ENCODE data around the gene CYP4Z1.

CYP4Z1 gene, protein sequence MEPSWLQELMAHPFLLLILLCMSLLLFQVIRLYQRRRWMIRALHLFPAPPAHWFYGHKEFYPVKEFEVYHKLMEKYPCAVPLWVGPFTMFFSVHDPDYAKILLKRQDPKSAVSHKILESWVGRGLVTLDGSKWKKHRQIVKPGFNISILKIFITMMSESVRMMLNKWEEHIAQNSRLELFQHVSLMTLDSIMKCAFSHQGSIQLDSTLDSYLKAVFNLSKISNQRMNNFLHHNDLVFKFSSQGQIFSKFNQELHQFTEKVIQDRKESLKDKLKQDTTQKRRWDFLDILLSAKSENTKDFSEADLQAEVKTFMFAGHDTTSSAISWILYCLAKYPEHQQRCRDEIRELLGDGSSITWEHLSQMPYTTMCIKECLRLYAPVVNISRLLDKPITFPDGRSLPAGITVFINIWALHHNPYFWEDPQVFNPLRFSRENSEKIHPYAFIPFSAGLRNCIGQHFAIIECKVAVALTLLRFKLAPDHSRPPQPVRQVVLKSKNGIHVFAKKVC

DNA sequence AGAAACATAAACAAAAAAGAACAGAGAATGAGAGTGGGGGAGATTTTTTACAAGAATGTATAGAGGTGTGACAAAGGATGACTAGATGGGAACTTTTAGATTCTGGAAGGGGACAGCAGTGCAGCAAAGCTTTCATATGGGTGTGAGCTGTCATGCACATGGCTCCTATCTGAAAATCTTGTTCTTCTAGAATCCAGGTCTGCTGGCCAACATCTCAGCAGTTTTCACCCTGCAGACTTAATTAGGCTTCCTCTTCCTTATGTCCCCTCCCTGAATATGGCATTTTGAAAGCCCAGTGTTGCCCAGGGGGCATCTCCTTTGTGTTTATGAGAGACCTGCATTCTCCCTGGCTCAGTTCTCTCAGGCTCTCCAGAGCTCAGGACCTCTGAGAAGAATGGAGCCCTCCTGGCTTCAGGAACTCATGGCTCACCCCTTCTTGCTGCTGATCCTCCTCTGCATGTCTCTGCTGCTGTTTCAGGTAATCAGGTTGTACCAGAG is at the start of gene CYP4Z1:
Gene CYP4Z1, plus strand, starts transcription at position 135 of the 498 bp plus-strand sequence. Its CDS starts 260 bp downstream, at position 395.
- Histone ChIP-seq H3K36me3 (ENCODE audit: insufficient read depth, low read length) (no peaks in the 10 kb centered on the region), H3K4me2 (ENCODE audit: insufficient read depth, low read length) (no peak within 1 kb of the TSS), H3K4me1 (ENCODE audit: insufficient read depth, low read length) (no peaks in the 10 kb centered on the region), H4K20me1 (ENCODE audit: insufficient read depth, low read length) (no peaks in the 10 kb centered on the region), H3K4me3 (ENCODE audit: low read depth in 1 of 2, low read length in 2 of 2) (no peak within 1 kb of the TSS), H3K27me3 (ENCODE audit: insufficient read depth, low read length, poor library complexity) (peaks cover 7% of the 10 kb centered on the region), H2AFZ (ENCODE audit: low read depth, low read length) (no peak within 1 kb of the TSS), H3K9me3 (ENCODE audit: insufficient read depth, low read length, severe bottlenecking) (no peaks in the 10 kb centered on the region), H3K9ac (ENCODE audit: low read depth, low read length) (no peak within 1 kb of the TSS), H3K79me2 (ENCODE audit: insufficient read depth, low read length) (no peaks in the 10 kb centered on the region), H3K27ac (ENCODE audit: low read length) (no peak within 1 kb of the TSS)
- DNase-seq = no peak
- ATAC-seq (ENCODE audit: insufficient read depth, low read depth) = no peak
- TF ChIP-seq, protein P1, sequence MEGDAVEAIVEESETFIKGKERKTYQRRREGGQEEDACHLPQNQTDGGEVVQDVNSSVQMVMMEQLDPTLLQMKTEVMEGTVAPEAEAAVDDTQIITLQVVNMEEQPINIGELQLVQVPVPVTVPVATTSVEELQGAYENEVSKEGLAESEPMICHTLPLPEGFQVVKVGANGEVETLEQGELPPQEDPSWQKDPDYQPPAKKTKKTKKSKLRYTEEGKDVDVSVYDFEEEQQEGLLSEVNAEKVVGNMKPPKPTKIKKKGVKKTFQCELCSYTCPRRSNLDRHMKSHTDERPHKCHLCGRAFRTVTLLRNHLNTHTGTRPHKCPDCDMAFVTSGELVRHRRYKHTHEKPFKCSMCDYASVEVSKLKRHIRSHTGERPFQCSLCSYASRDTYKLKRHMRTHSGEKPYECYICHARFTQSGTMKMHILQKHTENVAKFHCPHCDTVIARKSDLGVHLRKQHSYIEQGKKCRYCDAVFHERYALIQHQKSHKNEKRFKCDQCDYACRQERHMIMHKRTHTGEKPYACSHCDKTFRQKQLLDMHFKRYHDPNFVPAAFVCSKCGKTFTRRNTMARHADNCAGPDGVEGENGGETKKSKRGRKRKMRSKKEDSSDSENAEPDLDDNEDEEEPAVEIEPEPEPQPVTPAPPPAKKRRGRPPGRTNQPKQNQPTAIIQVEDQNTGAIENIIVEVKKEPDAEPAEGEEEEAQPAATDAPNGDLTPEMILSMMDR (IDR thresholded peaks at IDR 0.05; ENCODE audit: borderline replicate concordance, extremely low read depth, low read length, poor library complexity, severe bottlenecking) = no peak
- TF ChIP-seq EZH2 (IDR thresholded peaks at IDR 0.05; ENCODE audit: borderline replicate concordance, low read depth, low read length, severe bottlenecking) = no peak

DNA sequence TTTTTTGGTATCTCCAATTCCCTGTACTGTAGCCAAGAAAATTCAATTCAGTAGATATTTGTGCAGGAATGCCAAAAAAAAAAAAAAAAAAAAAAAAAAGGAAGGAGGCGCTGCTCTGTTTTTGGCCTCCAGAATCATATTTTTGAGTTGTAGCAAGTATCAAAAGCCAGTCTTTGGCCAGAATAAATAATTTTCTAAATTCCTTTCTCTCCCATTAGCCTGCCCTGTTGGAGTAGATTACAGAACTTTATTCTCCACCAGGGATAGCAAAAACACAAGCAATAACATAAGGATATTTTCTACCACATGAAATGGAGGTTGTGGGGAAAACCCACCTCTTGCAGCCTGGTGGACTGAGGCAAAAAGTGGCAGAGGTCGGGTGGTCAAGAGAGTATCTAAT is 46.0 kb upstream of the CYP4Z1 start:
- H3K9ac ChIP-seq (ENCODE audit: low read depth, low read length) = no peak overlapping the region
- no peak overlapping the region for H3K4me2 ChIP-seq (ENCODE audit: insufficient read depth, low read length)
- H3K4me3 ChIP-seq (ENCODE audit: low read depth in 1 of 2, low read length in 2 of 2) = no peak overlapping the region
- no peak for ATAC-seq (ENCODE audit: insufficient read depth, low read depth)
- no peak for TF ChIP-seq EZH2 (IDR thresholded peaks at IDR 0.05; ENCODE audit: borderline replicate concordance, low read depth, low read length, severe bottlenecking)
- TF ChIP-seq, protein P1 (IDR thresholded peaks at IDR 0.05; ENCODE audit: borderline replicate concordance, extremely low read depth, low read length, poor library complexity, severe bottlenecking) = no peak
- no peaks in the 10 kb centered on the region for H4K20me1 ChIP-seq (ENCODE audit: insufficient read depth, low read length)
- no peaks in the 10 kb centered on the region for H3K4me1 ChIP-seq (ENCODE audit: insufficient read depth, low read length)
- no peaks in the 10 kb centered on the region for H3K79me2 ChIP-seq (ENCODE audit: insufficient read depth, low read length)
- no peak overlapping the region for H3K27ac ChIP-seq (ENCODE audit: low read length)
- no peaks in the 10 kb centered on the region for H3K36me3 ChIP-seq (ENCODE audit: insufficient read depth, low read length)
- no peak for DNase-seq
- H3K9me3 ChIP-seq (ENCODE audit: insufficient read depth, low read length, severe bottlenecking) = no peaks in the 10 kb centered on the region
- no peak overlapping the region for H2AFZ ChIP-seq (ENCODE audit: low read depth, low read length)
- H3K27me3 ChIP-seq (ENCODE audit: insufficient read depth, low read length, poor library complexity) = no peaks in the 10 kb centered on the region

DNA sequence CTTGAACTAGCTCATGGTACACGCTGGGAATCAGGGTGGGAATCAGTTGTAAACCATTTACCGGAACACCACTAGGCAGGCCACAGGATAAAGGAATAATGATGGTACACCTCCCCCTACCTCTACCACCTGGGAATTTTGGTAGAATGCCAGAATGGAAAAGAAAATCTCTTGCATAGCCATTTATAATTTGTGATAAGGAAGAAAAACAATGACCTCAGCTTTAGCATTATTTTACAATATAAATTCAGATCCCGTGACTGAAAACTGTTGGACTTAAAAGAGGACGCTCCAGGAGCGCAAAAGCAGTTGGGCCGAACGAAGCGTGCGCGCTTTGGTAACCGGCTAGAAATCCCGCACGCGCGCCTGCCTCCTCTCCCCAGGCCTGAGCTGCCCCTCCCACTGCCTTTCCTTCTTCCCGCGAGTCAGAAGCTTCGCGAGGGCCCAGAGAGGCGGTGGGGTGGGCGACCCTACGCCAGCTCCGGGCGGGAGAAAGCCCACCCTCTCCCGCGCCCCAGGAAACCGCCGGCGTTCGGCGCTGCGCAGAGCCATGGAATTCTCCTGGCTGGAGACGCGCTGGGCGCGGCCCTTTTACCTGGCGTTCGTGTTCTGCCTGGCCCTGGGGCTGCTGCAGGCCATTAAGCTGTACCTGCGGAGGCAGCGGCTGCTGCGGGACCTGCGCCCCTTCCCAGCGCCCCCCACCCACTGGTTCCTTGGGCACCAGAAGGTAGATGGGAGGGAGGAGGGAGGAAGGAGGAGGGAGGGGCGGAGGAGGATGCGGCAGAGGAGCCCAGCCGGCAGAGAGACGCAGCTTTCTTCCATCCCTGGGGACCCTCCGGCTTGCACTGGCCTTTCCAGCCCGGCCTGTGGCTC is 43.5 kb upstream of the CYP4Z1 start, which contains the start of gene CYP4X1:
Gene CYP4X1, plus strand, starts transcription at position 402 of the 873 bp plus-strand sequence. Its CDS starts 149 bp downstream, at position 551.
- H3K4me3 ChIP-seq (ENCODE audit: low read depth in 1 of 2, low read length in 2 of 2) = no peak within 1 kb of the TSS
- no peaks in the 10 kb centered on the region for H3K36me3 ChIP-seq (ENCODE audit: insufficient read depth, low read length)
- no peaks in the 10 kb centered on the region for H3K4me1 ChIP-seq (ENCODE audit: insufficient read depth, low read length)
- ATAC-seq (ENCODE audit: insufficient read depth, low read depth) (no peak), DNase-seq (no peak)
- no peak within 1 kb of the TSS for H3K27ac ChIP-seq (ENCODE audit: low read length)
- no peak within 1 kb of the TSS for H3K9ac ChIP-seq (ENCODE audit: low read depth, low read length)
- H4K20me1 ChIP-seq (ENCODE audit: insufficient read depth, low read length) = no peaks in the 10 kb centered on the region
- H3K79me2 ChIP-seq (ENCODE audit: insufficient read depth, low read length) = no peaks in the 10 kb centered on the region
- H2AFZ ChIP-seq (ENCODE audit: low read depth, low read length) = no peak within 1 kb of the TSS
- no peaks in the 10 kb centered on the region for H3K27me3 ChIP-seq (ENCODE audit: insufficient read depth, low read length, poor library complexity)
- no peak for TF ChIP-seq EZH2 (IDR thresholded peaks at IDR 0.05; ENCODE audit: borderline replicate concordance, low read depth, low read length, severe bottlenecking)
- TF ChIP-seq, protein P1 (IDR thresholded peaks at IDR 0.05; ENCODE audit: borderline replicate concordance, extremely low read depth, low read length, poor library complexity, severe bottlenecking) = no peak
- H3K4me2 ChIP-seq (ENCODE audit: insufficient read depth, low read length) = no peak within 1 kb of the TSS
- H3K9me3 ChIP-seq (ENCODE audit: insufficient read depth, low read length, severe bottlenecking) = no peaks in the 10 kb centered on the region

All from DND-41 (cell line).